Heart left ventricle (tissue), 13 donors: ENCODE measurements around the gene PRPF18.

ENCODE experiments used
- POLR2A ChIP-seq, 2 donors: fragments of 450-650 bp; IDR thresholded peaks; one replicate each; pipeline ENCODE4 v1.6.1; 2017; ENCODE audit warnings: antibody characterized with exemption in 2 of 2, mild to moderate bottlenecking in 2 of 2, moderate library complexity in 2 of 2
- TF ChIP-seq, protein P1 (sequence below), 12 donors: fragments of 200-600 bp; sonication (generic) in 4 of 12; IDR thresholded peaks; one replicate each; pipeline versions ENCODE4 v1.5.0 to v1.8.0; 2018 to 2022; ENCODE audit warnings: antibody characterized with exemption in 12 of 12, mild to moderate bottlenecking in 5 of 12
- donor health status: ischemic (EF 13 %, LVEDD 7.1; RV severe dilation, severe dysfunction).
- donor health status: DM: no; HTN: yes; CAD: no.
- donor health status: DM: no; HTN: no; CAD: no.
- donor health status: ischemic (EF 25% LVEDD 6.9; RV normal size, moderate dysfunction).
- donor health status: ischemic (EF 25% LVEDD 5.7; RV mildly dilated, moderate dysfunction).
- donor health status: ischemic (EF 35%, LVEDD 5.7; RV mildly dilated, moderate dysfunction).
- donor health status: nonischemic (EF 11% LVEDD 7.7; RV severe dilation, severe dysfunction).
- donor health status: DM: yes; HTN: yes; CAD: no.
- donor health status: PGD.
- donor health status: ischemic (EF 29% LVEDD 5.4; RV normal size, mild dysfunction).
- donor health status: nonischemic (EF 23%, LVEDD 6.1; RV moderate dilation, normal function).

DNA sequence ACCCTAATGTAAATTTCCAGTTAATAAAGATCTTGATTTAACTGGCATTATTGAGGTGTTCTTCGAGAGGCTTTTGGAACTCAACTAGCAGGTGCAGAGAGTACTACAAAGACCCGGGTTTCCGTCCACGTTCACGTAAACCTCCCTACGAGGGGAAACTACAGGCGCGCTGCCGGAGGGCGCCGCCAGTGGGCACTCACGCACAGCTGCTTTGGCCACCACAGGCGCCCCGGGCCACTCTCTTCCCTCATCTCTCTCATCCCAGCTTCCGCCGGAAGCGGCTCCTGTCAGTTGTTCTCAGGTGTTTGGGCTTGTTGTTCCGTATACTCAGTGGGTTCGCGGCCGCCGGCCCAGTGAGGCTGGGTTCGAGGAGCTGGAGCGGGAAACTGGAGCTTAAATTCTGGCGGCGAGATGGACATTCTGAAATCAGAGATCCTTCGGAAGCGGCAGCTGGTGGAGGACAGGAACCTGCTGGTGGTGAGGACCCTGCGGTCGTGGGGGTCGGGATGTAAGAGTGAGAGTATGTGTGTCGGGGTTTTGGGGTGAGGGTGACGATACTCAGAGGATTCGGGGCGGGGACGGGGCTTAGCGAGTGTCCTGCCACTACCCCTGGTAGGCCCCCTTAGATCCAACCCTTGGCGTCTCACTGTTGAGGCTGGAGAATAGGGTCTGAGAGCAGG, at the start of gene PRPF18:
- TF ChIP-seq, protein P1, sequence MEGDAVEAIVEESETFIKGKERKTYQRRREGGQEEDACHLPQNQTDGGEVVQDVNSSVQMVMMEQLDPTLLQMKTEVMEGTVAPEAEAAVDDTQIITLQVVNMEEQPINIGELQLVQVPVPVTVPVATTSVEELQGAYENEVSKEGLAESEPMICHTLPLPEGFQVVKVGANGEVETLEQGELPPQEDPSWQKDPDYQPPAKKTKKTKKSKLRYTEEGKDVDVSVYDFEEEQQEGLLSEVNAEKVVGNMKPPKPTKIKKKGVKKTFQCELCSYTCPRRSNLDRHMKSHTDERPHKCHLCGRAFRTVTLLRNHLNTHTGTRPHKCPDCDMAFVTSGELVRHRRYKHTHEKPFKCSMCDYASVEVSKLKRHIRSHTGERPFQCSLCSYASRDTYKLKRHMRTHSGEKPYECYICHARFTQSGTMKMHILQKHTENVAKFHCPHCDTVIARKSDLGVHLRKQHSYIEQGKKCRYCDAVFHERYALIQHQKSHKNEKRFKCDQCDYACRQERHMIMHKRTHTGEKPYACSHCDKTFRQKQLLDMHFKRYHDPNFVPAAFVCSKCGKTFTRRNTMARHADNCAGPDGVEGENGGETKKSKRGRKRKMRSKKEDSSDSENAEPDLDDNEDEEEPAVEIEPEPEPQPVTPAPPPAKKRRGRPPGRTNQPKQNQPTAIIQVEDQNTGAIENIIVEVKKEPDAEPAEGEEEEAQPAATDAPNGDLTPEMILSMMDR (IDR thresholded peaks at IDR 0.05): peak; percentile 86 to 100 (median 98)
- TF ChIP-seq POLR2A (IDR thresholded peaks at IDR 0.05): peak in 1 of 2 donors; percentile 42
